Adrenal gland (tissue), 5 donors: ENCODE measurements around the gene LIMA1.

Source experiments
- POLR2A ChIP-seq, 2 donors: fragments of 450-650 bp; IDR thresholded peaks; one replicate each; pipeline ENCODE4 v1.6.1; 2017; ENCODE audit warnings: antibody characterized with exemption in 2 of 2, mild to moderate bottlenecking in 2 of 2, moderate library complexity in 1 of 2
- TF ChIP-seq, protein P1 (sequence below), 6 experiments: fragments of 450-650 bp in 4 of 6; fragments of 200-600 bp in 2 of 6; sonication (generic) in 1 of 6; IDR thresholded peaks; 1 replicate in 5 of 6; 2 replicates in 1 of 6; pipeline versions ENCODE4 v1.5.1 to v1.8.0; 2016 to 2021; ENCODE audit warnings: antibody characterized with exemption in 6 of 6, mild to moderate bottlenecking in 2 of 6, moderate library complexity in 1 of 6
- donor health status: DM: no; HTN: no; CAD: no.

DNA sequence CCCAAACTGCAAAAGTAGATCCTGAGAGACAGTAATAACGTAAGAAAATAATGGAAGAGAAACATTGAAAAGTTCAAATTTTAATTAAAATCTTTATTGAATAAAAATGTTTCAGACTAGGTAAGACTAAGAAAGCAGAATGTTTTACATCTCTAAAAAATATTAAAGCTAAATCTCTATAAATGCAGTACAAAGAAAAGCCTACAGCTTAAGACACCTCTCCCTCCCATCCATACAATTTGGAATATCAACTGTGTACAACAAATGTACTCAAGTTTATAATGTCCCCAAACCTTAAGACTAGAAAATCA, 107.6 kb downstream of the LIMA1 start:
- TF ChIP-seq, protein P1, sequence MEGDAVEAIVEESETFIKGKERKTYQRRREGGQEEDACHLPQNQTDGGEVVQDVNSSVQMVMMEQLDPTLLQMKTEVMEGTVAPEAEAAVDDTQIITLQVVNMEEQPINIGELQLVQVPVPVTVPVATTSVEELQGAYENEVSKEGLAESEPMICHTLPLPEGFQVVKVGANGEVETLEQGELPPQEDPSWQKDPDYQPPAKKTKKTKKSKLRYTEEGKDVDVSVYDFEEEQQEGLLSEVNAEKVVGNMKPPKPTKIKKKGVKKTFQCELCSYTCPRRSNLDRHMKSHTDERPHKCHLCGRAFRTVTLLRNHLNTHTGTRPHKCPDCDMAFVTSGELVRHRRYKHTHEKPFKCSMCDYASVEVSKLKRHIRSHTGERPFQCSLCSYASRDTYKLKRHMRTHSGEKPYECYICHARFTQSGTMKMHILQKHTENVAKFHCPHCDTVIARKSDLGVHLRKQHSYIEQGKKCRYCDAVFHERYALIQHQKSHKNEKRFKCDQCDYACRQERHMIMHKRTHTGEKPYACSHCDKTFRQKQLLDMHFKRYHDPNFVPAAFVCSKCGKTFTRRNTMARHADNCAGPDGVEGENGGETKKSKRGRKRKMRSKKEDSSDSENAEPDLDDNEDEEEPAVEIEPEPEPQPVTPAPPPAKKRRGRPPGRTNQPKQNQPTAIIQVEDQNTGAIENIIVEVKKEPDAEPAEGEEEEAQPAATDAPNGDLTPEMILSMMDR (IDR thresholded peaks at IDR 0.05) = no peak
- no peak for TF ChIP-seq POLR2A (IDR thresholded peaks at IDR 0.05)
